Stomach (tissue), 4 donors: ENCODE results near the gene KIAA1191.

Experiments used
- POLR2A ChIP-seq, 4 donors: fragments of 450-650 bp; IDR thresholded peaks; one replicate each; pipeline ENCODE4 v1.6.1; 2016; ENCODE audit warnings: antibody characterized with exemption in 4 of 4, control low read depth in 2 of 4, mild to moderate bottlenecking in 1 of 4, moderate library complexity in 1 of 4
- POLR2AphosphoS5 ChIP-seq, 3 donors: sonication (generic); formaldehyde crosslinking; IDR thresholded peaks; one replicate each; pipeline ENCODE4 v1.6.1; 2016; ENCODE audit warnings: antibody characterized with exemption in 3 of 3

DNA sequence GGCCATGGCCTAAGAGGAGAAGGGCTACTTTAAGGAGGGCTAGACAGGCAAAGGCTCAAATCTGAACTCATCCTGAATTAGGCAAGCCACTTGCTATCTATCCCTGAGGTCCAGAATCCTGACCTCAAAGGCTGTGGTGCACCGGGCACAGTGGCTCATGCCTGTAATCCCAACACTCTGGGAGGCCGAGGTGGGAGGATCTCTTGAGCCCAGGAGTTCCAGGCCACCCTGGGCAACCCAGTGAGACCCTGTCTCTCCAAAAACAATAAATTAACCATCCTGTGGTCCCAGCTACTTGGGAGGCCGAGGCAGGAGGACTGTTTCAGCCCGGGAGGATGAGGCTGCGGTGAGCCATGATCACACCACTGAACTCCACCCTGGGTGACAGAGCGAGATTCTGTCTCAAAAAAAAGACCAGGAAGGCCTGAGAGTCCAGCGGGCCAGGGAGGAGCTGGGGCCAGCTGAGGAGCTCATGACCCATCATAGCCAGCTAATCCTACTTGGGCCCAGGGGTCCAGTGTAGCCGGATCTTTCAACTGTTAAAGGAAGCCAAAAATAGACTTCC is 22.9 kb upstream of the KIAA1191 start:
- TF ChIP-seq POLR2AphosphoS5 (IDR thresholded peaks at IDR 0.05): no peak
- no peak for TF ChIP-seq POLR2A (IDR thresholded peaks at IDR 0.05)
